ENCODE measurements around the gene GALR3. TPM values are rescaled to one million over a fixed set of nuclear protein-coding genes. Genes with fewer than 3 reads are reported as not detected.
"Not testable (repeated sequence)": the region's sequence is repeated elsewhere in the genome, so short reads cannot be mapped to it uniquely, and the experiment has no call there.

GALR3 gene
- total RNA-seq, 1 experiment from 2014 or later = not detected

DNA sequence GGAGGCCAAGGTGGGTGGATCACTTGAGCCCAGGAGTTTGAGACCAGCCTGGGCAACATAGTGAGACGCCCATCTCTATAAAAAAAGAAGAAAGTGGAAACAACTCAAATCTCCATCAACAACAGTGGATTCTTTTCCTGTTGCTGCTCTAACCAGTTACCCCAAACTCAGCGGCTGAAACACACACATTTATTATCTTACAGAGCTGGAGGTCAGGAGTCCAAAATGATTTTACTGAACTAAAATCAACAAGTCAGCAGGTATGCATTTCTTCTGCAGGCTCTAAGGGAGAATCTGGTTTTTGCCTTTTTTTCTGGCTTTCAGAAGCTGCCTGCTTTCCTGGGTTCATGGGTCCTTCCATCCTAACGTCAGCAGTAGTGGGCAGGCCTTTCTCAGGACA is 27.1 kb upstream of the GALR3 start:
- no peak for DNase-seq
- Histone ChIP-seq H3K36me3 (replicated peaks; ENCODE audit: control insufficient read depth, insufficient read depth, low read length) (no peaks in the 10 kb centered on the region), H3K4me3 (ENCODE audit: insufficient read depth, low read depth, low read length) (no peak overlapping the region)

DNA sequence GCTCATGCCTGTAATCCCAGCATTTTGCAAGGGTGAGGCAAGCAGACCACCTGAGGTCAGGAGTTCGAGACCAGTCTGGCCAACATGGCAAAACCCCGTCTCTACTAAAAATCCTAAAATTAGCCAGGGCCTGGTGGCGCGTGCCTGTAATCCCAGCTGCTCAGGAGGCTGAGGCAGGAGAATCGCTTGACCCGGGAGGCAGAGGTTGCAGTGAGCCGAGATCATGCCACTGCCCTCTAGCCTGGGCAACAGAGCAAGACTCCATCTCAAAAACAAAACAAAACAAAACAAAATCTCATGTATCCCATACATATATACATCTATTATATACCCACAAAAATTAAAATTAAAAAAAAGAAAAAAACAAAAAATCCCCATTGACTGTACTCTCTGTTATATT is 25.9 kb upstream of the GALR3 start:
- H3K4me3 ChIP-seq (ENCODE audit: insufficient read depth, low read depth, low read length); H3K27me3 ChIP-seq (ENCODE audit: control insufficient read depth, insufficient read depth, low read length); DNase-seq; H3K36me3 ChIP-seq (replicated peaks; ENCODE audit: control insufficient read depth, insufficient read depth, low read length): not testable (repeated sequence)

More for the DNA sequence above, 27.1 kb upstream of the GALR3 start:
- H3K27me3 ChIP-seq (ENCODE audit: control insufficient read depth, insufficient read depth, low read length) = peaks cover 1% of the 10 kb centered on the region; the same call in 1 of the 2 replicates

DNA sequence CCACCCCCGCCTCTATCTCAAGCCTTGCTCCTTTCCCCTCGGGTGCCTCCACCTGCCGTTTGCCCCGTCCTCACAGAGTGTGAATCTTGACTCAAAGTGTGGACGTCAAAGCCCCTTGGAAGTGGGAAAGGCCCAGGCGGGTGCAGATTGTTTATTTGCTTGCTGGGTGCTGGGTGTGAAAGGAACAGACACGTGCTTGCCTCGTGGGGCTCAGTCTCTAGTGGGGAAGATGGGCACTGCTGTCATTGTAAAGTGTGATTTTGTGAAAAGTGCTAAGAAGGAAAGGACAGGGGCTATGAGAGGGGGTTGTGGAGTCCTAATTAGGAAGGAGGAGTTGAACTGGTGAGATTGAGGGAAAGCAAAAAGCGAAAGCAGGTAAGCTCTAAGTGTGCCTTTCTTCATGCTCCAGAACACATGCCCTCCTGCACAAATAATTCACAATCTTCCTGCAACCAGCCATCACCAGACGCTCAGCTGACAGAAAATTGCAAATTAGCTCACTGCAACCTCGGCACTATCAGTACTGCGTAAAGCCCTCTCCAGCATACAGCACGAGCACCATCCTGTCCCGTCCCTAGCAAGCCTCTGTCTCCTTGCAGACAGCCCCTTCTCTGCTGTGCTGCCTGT is 25.2 kb upstream of the GALR3 start:
- peaks cover 6% of the 10 kb centered on the region; the same call in 1 of the 2 replicates for H3K27me3 ChIP-seq (ENCODE audit: control insufficient read depth, insufficient read depth, low read length)
- no peaks in the 10 kb centered on the region for H3K36me3 ChIP-seq (replicated peaks; ENCODE audit: control insufficient read depth, insufficient read depth, low read length)
- H3K4me3 ChIP-seq (ENCODE audit: insufficient read depth, low read depth, low read length) = no peak overlapping the region
- no peak for DNase-seq

DNA sequence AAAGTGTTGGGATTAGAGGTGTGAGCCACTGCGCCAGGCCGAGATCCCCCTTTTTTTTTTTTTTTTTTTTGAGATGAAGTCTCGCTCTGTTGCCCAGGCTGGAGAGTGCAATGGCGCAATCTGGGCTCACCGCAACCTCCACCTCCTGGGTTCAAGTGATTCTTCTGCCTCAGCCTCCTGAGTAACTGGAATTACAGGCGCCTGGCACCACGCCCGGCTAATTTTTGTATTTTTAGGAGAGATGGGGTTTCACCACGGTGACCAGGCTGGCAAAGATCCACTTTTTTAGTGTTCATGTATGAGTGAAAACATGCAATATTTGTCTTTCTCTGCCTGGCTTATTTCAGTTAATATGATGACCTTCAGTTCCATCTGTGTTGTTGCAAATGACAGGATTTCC is 23.2 kb upstream of the GALR3 start:
- peaks cover 23% of the 10 kb centered on the region for H3K27me3 ChIP-seq (ENCODE audit: control insufficient read depth, insufficient read depth, low read length)
- DNase-seq; H3K36me3 ChIP-seq (replicated peaks; ENCODE audit: control insufficient read depth, insufficient read depth, low read length); H3K4me3 ChIP-seq (ENCODE audit: insufficient read depth, low read depth, low read length): not testable (repeated sequence)

DNA sequence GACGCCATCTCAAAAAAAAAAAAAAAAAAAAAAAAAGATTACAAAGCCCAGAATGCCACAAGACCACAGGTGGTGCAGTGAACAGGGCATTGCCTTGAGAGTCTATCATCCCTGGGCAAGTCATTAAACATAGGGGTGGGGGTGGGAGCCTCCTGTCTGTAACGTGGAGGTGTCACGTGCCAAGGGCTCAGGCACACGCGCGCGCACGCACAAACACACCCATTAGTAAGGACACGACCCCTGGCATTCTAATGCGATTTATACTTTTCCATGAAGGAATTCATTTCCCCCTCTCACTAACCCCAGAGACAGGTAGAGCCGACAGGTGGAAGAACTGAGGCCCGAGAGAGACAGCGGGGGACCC is 21.3 kb upstream of the GALR3 start:
- Histone ChIP-seq H3K27me3 (ENCODE audit: control insufficient read depth, insufficient read depth, low read length) (peaks cover 40% of the 10 kb centered on the region), H3K4me3 (ENCODE audit: insufficient read depth, low read depth, low read length) (peak overlapping the region; percentile 67), H3K36me3 (replicated peaks; ENCODE audit: control insufficient read depth, insufficient read depth, low read length) (no peaks in the 10 kb centered on the region)
- no peak for DNase-seq

DNA sequence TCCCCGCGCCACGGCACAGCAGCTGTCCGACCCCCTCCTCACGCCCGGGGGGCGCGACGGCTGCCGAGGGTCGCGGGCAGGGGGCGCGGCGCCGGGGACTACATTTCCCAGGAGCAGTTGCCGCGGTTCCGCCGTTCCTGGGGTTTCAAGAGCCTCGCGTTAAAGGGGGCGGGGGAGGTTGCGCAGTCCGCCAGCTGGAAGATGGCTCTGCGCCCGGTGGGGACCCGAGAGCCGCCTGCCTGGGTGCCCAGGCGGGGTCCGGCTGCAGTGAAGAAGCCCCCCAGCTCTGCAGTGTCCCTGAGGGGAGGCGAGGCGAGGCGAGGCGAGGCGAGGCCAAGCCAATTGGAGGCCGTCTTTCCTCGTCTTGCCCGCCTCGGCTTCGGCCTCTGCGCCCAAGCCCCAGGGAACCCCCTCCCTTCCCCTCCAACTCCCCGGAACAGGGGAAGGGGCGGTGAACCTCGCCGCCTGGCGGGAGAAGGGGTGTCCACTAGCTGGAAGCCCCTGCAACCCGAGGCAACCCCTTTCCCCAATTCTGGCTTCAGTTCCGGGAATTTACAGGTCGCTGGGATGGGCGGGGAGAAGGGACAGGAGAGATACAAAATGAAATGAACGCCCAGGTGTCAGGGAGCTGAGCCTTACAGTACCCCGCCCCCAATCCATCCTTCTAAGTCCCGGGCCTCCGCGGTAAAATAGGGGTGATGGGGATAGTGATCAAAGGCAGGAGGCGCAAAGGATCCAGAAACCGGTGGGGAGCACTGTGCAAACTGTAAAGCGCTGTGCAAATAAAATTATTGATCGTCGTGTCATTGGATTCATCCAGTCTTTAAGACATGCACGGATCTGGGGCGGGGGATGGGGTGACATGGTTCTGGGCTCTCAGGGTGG is 20.6 kb upstream of the GALR3 start:
- Histone ChIP-seq H3K4me3 (ENCODE audit: insufficient read depth, low read depth, low read length) (peak overlapping the region; percentile 67), H3K27me3 (ENCODE audit: control insufficient read depth, insufficient read depth, low read length) (peaks cover 40% of the 10 kb centered on the region), H3K36me3 (replicated peaks; ENCODE audit: control insufficient read depth, insufficient read depth, low read length) (no peaks in the 10 kb centered on the region)
- peak; percentile 95 for DNase-seq

DNA sequence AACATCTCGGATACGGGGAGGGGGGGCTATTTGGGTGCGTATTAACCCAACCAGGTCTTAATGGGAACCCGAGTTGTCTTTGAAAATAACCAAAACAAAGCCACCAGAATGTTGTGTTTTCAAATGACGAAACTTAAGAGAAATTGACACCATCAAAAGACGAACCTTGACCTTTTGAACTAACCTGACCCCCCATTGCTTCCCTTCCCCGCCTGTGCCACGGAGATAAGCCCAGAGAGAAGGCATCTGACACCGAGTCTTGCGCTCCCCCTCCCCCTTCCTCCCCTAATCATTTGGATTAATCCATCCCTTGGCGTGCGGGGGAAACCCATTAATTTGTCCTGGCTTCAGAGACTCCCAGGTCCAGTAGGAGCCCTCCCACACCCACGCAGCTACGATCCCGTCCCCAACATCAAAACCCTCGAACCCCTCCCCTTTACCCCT is 20.0 kb upstream of the GALR3 start:
- H3K27me3 ChIP-seq (ENCODE audit: control insufficient read depth, insufficient read depth, low read length) = peaks cover 43% of the 10 kb centered on the region
- DNase-seq = peak; percentile 88

DNA sequence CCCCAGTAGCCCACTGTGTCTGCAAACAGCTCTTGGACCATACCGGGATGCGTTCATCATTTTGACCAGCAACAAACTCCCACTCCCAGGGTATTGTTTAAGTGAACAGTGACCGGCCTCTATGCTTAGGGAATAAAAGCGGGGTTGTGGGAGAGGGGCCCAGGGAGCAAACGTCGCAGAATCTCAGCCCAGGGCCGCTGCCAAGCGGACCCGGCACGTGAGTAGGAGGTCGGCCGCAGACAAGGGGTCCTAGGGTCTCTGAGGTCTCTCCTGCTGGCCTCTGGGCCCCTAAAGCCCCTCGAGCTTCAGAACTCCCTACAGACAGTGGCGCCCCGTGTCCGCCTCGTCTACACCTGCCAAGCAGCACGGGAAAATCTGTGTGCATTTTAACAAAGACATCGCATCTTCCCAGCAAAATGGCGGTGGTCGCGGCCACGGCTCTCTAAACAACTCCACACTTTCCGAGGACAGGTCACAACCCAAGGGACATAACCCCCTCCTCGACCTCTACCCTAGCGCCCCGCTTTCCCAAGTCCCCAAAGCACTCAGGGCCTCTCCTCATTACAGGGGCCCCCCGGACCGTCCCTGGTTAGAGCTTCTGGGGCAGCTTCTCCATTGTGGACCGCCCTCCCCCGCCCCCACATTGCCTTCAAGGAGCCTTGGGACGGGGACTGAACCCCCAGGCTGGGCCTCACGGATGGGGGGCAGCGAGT is 19.4 kb upstream of the GALR3 start:
- Histone ChIP-seq H3K27me3 (ENCODE audit: control insufficient read depth, insufficient read depth, low read length) (peaks cover 45% of the 10 kb centered on the region), H3K4me3 (ENCODE audit: insufficient read depth, low read depth, low read length) (peak overlapping the region; percentile 67), H3K36me3 (replicated peaks; ENCODE audit: control insufficient read depth, insufficient read depth, low read length) (no peaks in the 10 kb centered on the region)
- DNase-seq = peak; percentile 79

More for the DNA sequence above, 20.0 kb upstream of the GALR3 start:
- peak overlapping the region; percentile 67 for H3K4me3 ChIP-seq (ENCODE audit: insufficient read depth, low read depth, low read length)
- H3K36me3 ChIP-seq (replicated peaks; ENCODE audit: control insufficient read depth, insufficient read depth, low read length) = no peaks in the 10 kb centered on the region

DNA sequence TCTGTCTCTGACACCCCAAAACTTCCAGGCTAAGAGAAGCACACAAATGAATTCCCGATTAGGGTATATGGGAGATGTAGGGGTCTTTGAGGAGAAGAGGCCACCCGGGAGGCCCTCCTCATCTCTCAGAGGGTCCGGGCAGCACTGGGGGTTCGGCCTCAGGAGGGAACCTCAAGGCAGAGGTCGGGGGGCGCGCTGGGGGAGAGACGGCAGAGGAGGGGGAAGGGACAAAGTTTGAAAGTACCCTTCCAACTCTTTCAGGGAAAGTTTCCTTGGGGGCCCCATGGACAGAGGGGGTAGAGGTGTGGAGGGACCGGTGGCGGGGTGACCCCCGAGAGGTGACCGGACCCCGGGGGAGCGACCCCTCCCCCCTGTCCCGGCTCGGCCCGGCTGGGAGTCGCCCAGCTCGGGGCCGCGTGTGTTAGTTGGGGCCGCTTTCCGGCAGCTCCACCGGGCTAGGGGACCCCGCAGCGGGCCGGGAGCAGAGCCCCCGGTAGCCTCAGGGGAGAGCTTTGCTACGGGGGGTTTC is 18.8 kb upstream of the GALR3 start:
- peak overlapping the region; percentile 67 for H3K4me3 ChIP-seq (ENCODE audit: insufficient read depth, low read depth, low read length)
- H3K27me3 ChIP-seq (ENCODE audit: control insufficient read depth, insufficient read depth, low read length) = peaks cover 48% of the 10 kb centered on the region
- no peaks in the 10 kb centered on the region for H3K36me3 ChIP-seq (replicated peaks; ENCODE audit: control insufficient read depth, insufficient read depth, low read length)
- DNase-seq = peak; percentile 82

DNA sequence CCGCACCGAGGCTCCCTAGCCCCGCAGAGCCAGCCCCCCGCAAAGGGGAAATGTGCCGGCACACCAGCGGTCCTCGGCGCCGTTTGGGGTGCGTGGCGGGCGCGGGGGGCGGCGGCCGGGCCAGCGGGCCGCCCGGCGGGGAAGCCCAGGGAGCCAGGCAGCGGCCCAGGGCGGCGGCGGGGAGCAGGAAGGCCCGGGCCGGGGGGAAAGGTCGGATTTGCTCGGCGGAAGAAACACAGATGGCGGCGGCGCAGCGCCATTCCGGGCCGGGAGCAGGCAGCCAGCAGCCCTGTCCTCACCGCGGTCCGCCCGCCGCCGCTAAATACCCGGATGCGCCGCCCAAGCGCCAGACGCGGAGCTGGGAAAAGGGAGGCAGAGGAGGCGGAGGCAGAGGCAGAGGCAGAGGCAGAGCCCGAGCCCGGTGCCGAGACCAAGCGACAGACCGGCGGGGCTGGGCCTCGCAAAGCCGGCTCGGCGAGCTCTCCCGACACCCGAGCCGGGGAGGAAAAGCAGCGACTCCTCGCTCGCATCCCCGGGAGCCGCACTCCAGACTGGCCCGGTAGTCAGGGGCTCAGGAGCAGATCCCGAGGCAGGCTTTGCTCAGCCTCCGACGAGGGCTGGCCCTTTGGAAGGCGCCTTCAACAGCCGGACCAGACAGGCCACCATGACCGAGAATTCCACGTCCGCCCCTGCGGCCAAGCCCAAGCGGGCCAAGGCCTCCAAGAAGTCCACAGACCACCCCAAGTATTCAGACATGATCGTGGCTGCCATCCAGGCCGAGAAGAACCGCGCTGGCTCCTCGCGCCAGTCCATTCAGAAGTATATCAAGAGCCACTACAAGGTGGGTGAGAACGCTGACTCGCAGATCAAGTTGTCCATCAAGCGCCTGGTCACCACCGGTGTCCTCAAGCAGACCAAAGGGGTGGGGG is 18.0 kb upstream of the GALR3 start:
- Histone ChIP-seq H3K27me3 (ENCODE audit: control insufficient read depth, insufficient read depth, low read length) (peaks cover 48% of the 10 kb centered on the region), H3K36me3 (replicated peaks; ENCODE audit: control insufficient read depth, insufficient read depth, low read length) (no peaks in the 10 kb centered on the region), H3K4me3 (ENCODE audit: insufficient read depth, low read depth, low read length) (peak overlapping the region; percentile 67)
- peak; percentile 93 for DNase-seq

DNA sequence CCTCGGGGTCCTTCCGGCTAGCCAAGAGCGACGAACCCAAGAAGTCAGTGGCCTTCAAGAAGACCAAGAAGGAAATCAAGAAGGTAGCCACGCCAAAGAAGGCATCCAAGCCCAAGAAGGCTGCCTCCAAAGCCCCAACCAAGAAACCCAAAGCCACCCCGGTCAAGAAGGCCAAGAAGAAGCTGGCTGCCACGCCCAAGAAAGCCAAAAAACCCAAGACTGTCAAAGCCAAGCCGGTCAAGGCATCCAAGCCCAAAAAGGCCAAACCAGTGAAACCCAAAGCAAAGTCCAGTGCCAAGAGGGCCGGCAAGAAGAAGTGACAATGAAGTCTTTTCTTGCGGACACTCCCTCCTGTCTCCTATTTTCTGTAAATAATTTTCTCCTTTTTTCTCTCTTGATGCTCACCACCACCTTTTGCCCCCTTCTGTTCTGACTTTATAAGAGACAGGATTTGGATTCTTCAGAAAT is 17.3 kb upstream of the GALR3 start:
- Histone ChIP-seq H3K36me3 (replicated peaks; ENCODE audit: control insufficient read depth, insufficient read depth, low read length) (no peaks in the 10 kb centered on the region), H3K4me3 (ENCODE audit: insufficient read depth, low read depth, low read length) (peak overlapping the region; percentile 67), H3K27me3 (ENCODE audit: control insufficient read depth, insufficient read depth, low read length) (peaks cover 48% of the 10 kb centered on the region)
- no peak for DNase-seq

DNA sequence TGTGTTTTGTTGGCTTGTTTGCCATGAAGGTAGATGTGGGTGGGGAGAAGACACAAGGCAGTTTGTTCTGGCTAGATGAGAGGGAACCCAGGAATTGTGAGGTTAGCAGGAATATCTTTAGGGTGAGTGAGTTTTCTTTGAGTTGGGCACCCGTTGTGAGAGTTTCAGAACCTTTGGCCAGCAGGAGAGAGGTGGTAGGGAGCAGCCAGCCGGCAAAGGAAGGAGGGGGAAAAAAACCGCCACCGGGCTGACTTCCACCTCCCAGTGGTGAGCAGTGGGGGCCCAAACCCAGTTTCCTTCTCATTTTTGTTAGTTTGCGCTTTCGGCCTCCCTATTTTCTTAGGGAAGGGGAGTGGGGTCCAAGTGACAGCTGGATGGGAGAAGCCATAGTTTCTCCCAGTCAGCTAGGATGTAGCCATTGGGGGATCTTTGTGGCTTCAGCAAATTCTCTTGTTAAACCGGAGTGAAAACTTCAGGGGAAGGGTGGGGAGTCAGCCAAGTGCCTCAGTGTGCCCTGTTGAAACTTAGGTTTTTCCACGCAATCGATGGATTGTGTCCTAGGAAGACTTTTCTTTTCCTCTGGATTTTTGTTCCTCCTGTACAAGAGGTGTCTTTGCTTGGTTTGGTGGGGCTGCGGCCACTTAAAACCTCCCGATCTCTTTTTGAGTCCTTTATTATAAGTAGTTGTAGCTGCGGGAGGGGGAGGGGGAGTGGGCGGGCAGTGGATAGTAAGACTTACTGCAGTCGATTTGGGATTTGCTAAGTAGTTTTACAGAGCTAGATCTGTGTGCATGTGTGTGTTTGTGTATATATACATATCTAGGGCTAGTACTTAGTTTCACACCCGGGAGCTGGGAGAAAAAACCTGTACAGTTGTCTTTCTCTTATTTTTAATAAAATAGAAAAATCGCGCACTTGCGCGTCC is 16.5 kb upstream of the GALR3 start:
- DNase-seq = peak; percentile 66
- H3K36me3 ChIP-seq (replicated peaks; ENCODE audit: control insufficient read depth, insufficient read depth, low read length) = no peaks in the 10 kb centered on the region
- peaks cover 48% of the 10 kb centered on the region for H3K27me3 ChIP-seq (ENCODE audit: control insufficient read depth, insufficient read depth, low read length)
- H3K4me3 ChIP-seq (ENCODE audit: insufficient read depth, low read depth, low read length) = peak overlapping the region; percentile 67
